Measurements from ENCODE around the gene RNF146. TPM values are rescaled to one million over a fixed set of nuclear protein-coding genes. Genes with fewer than 3 reads are reported as not detected.
A peak's percentile ranks its signal among the peaks of the same experiment; 100 is the strongest.

The RNF146 gene
- total and polyA plus RNA-seq, 2 experiments from 2014 or later = 24.2 to 43.7 TPM

- Histone ChIP-seq H3K4me3 (no peak overlapping the region), H3K4me1 (ENCODE audit: insufficient read depth) (peaks cover 18% of the 10 kb centered on the region), H3K27ac (ENCODE audit: low read depth) (peak overlapping the region; percentile 13; the same call in 1 of the 2 replicates), H3F3A (replicated peaks; ENCODE audit: low read depth) (no peaks in the 10 kb centered on the region), H2AFZ (no peak overlapping the region), H4K20me1 (replicated peaks; ENCODE audit: insufficient read depth) (no peaks in the 10 kb centered on the region; the same call in 1 of the 2 replicates), H3K4me2 (peak overlapping the region; percentile 41; the same call in 1 of the 2 replicates), H3K79me2 (replicated peaks; ENCODE audit: insufficient read depth) (no peaks in the 10 kb centered on the region; the same call in 1 of the 2 replicates), H3K27me3 (ENCODE audit: insufficient read depth) (no peaks in the 10 kb centered on the region), H3K9me2 (ENCODE audit: insufficient read depth) (no peaks in the 10 kb centered on the region), H3K36me3 (ENCODE audit: insufficient read depth) (peaks cover 5% of the 10 kb centered on the region; the same call in 1 of the 2 replicates)
- ATAC-seq = peak; percentile 43
- H3K27me3 Mint-ChIP-seq (ENCODE audit: insufficient read depth, low read depth, poor library complexity) = no peaks in the 10 kb centered on the region
- no peak for DNase-seq (ENCODE audit: low spot score)
- no peaks in the 10 kb centered on the region for H3K9me3 Mint-ChIP-seq
- peaks cover 22% of the 10 kb centered on the region for H3K4me1 Mint-ChIP-seq
- TF ChIP-seq ZNF114 (CRISPR knock-in tag; IDR thresholded peaks at IDR 0.05) (no peak), CREB1 (CRISPR knock-in tag; IDR thresholded peaks at IDR 0.05; ENCODE audit: low read depth) (no peak), STAT1 (IDR thresholded peaks at IDR 0.05; ENCODE audit: unreplicated experiment) (no peak), POLR2AphosphoS5 (IDR thresholded peaks at IDR 0.05; ENCODE audit: low read depth) (no peak), CTCF (conservative IDR thresholded peaks at IDR 0.05; ENCODE audit: low read depth in 2 of 2) (no peak), ZNF331 (CRISPR knock-in tag; IDR thresholded peaks at IDR 0.05; ENCODE audit: low read depth) (no peak), NANOG (IDR thresholded peaks at IDR 0.05; ENCODE audit: borderline replicate concordance) (no peak), ZNF462 (CRISPR knock-in tag; IDR thresholded peaks at IDR 0.05) (no peak), JUNB (IDR thresholded peaks at IDR 0.05; ENCODE audit: unreplicated experiment) (no peak), EZH2 (IDR thresholded peaks at IDR 0.05; ENCODE audit: low read depth, unreplicated experiment) (no peak), EZH2phosphoT487 (IDR thresholded peaks at IDR 0.05; ENCODE audit: unreplicated experiment) (no peak), REST (IDR thresholded peaks at IDR 0.05; ENCODE audit: unreplicated experiment) (no peak), ETS1 (IDR thresholded peaks at IDR 0.05) (no peak)
- H3K36me3 Mint-ChIP-seq (ENCODE audit: low read depth) = peaks cover 25% of the 10 kb centered on the region
- H3K4me3 Mint-ChIP-seq = no peak overlapping the region
- H3K27ac Mint-ChIP-seq = peak overlapping the region; percentile 25
These were observed 24.0 kb downstream of the RNF146 start for GRCh38 chr6:127290391-127291265.
